ENCODE measurements around the gene BBOF1.
"Not testable (repeated sequence)": the region's sequence is repeated elsewhere in the genome, so short reads cannot be mapped to it uniquely, and the experiment has no call there.

BBOF1 gene

DNA sequence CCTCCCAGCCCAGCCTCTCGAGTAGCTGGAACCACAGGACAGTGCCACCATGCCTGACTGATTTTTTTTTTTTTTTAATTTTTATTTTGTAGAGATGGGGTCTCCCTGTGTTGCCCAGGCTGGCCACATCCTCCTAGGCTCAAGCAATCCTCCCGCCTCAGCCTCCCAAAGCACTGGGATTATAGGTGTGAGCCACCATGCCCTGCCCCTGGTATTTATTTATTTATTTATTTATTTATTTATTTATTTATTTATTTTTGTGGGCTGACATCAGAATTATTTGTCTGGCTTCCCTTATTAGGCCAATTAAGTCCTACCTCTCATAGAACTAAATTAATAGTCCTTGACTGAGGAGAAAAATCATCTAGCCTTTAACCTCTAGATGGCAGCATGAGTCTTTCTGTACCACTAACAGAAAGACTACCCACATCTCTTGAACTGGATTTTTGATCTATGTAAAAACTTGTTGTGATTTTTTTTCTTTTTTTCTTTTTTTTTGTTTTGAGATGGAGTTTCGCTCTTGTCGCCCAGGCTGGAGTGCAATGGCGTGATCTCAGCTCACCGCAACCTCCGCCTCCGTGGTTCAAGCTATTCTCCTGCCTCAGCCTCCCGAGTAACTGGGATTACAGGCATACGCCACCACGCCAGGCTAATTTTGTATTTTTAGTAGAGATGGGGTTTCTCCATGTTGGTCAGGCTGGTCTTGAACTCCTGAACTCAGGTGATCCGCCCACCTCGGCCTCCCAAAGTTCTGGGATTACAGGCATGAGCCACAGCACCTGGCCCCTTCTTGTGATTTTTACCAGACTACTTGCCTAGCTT, 92.5 kb downstream of the BBOF1 start:
- not testable (repeated sequence) for DNase-seq
